HG03060 (cell line): ENCODE data around the gene SPOCK1.
"Not testable (repeated sequence)": the region's sequence is repeated elsewhere in the genome, so short reads cannot be mapped to it uniquely, and the experiment has no call there.

ENCODE experiments used
- ATAC-seq: cut with Tn5 transposase; IDR thresholded peaks from one replicate; pipeline ENCODE4 v1.9.1; 2021; ENCODE audit warnings: low read depth, moderate number of reproducible peaks; ENCODE audit not compliant: unreplicated experiment

Gene SPOCK1

DNA sequence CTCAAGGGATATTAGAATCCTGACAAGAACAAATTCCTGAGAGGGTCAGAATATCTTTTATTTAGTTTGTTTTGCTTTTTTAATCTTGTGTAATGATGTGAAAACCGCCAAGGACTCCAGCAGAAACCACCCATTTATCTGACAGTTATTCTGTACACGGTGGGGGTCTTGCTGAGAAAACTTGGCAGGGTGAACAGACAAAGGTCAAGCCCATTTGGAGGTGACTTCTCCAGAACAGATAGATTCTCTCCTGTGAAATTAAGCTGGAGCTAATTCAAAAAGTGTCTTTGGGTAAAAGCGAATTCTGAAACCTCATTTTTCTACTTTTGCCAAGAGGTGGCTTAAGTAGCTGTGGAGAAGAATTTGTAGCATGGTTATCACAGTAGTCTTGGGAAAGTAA lies 484.4 kb downstream of the SPOCK1 start:
- ATAC-seq = no peak

GRCh38 chr5:137010226-137010625 lies 488.9 kb downstream of the SPOCK1 start:
- ATAC-seq = no peak

DNA sequence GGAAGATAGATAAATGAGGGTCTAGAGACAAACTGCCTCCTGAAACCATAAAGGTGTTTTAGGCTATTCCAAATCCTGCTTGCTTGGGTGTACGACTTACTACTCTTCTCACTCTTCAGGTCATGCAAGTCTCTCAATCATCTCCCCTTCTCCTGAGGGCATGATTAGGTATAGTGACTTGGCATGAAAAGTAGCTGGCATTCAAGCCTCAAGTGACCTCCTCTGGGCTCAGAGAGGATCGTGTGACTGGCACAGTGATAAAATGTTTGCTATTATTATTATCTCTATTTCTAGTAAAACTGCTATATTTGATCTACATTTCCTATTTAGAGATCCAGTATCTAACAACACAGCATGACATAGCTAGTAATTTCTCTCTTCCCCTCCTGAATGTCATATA lies 494.8 kb downstream of the SPOCK1 start:
- no peak for ATAC-seq

GRCh38 chr5:137001026-137001569 lies 498.0 kb downstream of the SPOCK1 start:
- no peak for ATAC-seq

DNA sequence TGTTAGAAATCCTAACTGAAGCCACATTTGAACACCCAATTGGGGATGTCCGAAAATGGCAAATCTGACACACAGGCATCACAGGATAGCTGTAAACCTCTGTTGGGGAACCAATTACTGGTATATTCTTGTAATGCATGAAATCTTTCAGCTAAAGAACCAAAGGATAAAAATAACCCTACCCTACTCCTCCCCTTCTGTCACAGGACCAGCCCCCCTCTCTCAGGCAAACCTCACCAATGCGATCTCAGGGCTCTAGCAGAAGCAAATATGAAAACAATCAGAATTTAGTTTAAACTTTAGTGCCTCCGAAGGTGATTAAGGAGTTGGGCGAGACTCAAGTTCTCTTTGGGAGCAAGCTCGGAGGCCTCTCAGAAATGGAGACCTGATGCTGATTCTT lies 499.3 kb downstream of the SPOCK1 start:
- ATAC-seq = no peak

- ATAC-seq = no peak
Observed at GRCh38 chr5:136998854-136999357, 500.2 kb downstream of the SPOCK1 start.

DNA sequence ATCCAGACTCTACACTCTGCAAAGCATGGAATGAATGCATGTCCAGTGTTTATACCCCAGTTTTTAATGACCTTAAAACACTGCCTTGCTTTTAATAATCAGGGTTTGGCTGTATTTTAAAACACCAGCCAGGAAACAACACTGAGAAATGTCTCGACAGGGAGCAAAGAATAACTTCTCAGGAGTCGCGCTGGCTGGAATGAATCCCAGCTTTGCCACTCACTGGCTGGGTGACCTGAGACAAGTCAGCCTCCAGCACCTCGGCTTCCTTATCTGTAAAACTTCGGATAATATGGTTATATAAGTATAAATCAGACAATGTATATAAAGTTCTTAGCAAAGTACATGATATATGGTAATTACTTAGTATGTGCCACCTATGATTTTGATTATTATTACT lies 505.0 kb downstream of the SPOCK1 start:
- ATAC-seq = no peak

DNA sequence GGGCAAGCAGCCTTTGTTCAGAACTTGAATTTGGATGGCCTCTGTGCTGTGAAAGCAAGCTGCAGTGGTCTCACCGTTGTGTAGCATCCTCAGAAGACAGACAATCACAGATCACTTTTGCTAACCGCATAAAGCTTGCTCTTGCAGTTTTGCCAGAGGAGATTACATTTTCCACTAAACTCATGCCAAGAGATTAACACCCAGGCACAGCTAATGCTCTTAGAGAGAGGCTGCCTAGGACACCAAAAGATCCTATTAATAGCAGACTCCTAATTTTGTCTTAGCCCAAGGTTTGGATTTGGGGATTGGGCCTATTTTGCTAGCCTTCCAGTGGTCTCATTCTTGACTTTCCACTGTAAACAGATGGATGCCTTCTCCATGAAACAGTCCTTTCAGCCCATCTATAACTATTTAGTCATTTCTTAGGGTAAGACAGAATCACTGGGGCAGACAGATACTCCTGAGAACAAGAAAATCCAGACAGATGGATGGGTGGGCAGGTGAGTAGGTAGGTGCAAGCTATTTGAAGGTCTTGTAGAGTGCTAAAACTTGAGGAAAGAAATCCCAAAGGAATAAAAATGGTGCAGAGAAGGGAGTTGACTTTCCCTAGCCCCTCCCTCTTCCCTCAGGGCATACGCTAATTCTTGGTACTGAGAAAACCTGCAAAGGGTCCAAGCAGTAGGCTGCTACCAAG lies 506.2 kb downstream of the SPOCK1 start:
- ATAC-seq = no peak

DNA sequence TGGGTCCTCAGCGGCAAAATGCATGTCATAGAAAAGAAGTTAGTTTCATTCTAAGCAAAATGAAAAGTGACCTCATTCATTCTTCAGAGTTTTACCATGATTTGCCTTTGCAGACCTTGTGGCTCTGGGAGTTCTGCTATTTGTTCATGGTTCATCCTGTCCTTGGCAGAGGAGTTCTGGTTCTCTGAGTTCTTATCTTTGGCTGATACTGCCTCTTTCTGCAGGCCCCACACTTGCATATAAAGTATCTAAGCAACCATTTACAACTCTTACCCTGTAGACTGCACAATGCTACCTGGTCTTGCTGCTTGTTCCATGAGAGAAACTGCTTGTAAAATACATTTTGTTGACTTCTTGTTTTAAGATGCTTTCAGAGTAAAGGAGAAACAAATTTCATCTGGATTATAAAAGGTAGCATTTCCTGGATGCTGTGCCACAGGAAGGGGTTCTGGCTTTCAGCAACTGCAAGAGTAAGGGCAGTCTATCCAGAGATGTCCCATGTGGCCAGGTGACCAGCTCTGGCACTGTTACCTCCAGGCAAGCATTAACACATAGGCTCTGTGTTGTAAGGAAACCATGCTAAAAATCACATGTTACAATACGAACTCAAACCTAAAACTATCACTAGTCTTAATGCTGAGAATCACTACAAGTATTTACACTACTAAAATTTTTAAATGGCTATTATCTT lies 513.2 kb downstream of the SPOCK1 start:
- ATAC-seq = no peak

GRCh38 chr5:136984772-136985446 lies 514.2 kb downstream of the SPOCK1 start:
- no peak for ATAC-seq

GRCh38 chr5:136981936-136982335 lies 517.2 kb downstream of the SPOCK1 start:
- ATAC-seq = no peak

- no peak for ATAC-seq
Observed at GRCh38 chr5:136979131-136979530, 520.0 kb downstream of the SPOCK1 start.

- ATAC-seq = no peak
Observed at GRCh38 chr5:136963504-136963903, 535.6 kb downstream of the SPOCK1 start.

DNA sequence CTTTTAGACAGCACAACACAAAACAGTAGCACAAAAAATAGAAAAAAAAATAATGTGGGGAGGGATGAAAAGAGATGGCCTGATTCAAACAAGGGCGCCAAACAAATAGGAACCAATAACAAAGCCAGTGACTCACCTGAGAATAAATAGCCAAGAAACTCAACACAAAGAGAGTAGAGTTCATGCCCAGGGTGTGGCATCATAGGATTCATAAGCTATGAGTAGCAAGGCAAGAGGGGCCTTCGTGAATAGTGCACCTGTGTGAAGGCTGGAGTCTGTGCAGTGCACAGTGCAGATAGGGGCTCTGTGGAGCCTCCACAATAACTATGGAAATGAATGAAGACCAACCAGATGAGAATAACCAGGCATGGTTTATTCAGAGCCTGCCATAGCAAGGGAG lies 541.7 kb downstream of the SPOCK1 start:
- ATAC-seq = no peak

DNA sequence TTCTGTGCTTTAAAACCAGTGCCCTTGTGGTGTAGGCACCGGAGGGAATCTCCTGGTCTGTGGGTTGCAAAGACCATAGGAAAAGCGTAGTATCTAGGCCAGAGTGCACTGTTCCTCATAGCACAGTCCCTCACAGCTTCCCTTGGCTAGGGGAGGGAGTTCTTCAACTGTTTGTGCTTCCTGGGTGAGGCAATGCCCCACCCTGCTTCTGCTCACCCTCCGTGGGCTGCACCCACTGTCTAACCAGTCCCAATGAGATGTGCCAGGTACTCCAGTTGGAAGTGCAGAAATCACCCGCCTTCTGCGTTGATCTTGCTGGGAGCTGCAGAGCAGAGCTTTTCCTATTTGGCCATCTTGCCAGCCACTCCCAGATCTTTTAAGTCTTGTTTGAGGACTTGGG lies 545.0 kb downstream of the SPOCK1 start:
- ATAC-seq = not testable (repeated sequence)

DNA sequence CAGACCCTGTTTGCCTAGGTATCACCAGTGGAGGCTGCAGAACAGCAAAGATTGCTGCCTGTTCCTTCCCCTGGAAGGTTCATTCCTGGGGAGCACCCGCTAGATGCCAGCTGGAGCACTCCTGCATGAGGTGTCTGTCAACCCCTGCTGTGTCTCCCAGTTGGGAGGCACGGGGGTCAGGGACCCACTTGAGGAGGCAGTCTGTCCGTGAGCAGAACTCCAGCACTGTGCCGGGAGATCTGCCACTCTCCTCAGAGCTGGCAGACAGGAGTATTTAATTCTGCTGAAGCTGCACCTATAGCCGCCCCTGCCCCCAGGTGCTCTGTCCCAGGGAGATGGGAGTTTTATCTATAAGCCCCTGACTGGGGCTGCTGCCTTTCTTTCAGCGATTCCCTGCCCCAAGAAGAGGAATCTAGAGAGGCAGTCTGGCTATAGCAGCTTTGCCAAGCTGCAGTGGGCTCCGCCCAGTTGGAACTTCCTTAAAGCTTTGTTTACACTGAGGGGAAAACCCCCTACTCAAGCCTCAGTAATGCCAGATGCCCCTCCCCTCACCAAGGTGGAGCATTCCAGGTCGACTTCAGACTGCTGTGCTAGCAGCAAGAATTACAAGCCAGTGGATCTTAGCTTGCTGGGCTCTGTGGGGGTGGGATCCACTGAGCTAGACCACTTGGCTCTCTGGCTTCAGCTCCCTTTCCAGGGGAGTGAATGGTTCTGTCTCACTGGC lies 545.6 kb downstream of the SPOCK1 start:
- ATAC-seq = not testable (repeated sequence)

GRCh38 chr5:136927571-136927970 lies 571.6 kb downstream of the SPOCK1 start:
- no peak for ATAC-seq

- no peak for ATAC-seq
Observed at GRCh38 chr5:136926073-136926472, 573.1 kb downstream of the SPOCK1 start.
